Lower leg skin (tissue), 3 donors: Measurements from ENCODE around the gene P4HTM.

Experiments
- CTCF ChIP-seq, 3 donors: fragments of 450-650 bp; IDR thresholded peaks; one replicate each; pipeline ENCODE4 v1.5.1; 2016; ENCODE audit warnings: antibody characterized with exemption in 3 of 3, mild to moderate bottlenecking in 3 of 3, moderate library complexity in 2 of 3
- POLR2A ChIP-seq, 2 donors: fragments of 450-650 bp; IDR thresholded peaks; one replicate each; pipeline ENCODE4 v1.6.1; 2016 to 2017; ENCODE audit warnings: antibody characterized with exemption in 2 of 2, mild to moderate bottlenecking in 1 of 2, moderate library complexity in 1 of 2

DNA sequence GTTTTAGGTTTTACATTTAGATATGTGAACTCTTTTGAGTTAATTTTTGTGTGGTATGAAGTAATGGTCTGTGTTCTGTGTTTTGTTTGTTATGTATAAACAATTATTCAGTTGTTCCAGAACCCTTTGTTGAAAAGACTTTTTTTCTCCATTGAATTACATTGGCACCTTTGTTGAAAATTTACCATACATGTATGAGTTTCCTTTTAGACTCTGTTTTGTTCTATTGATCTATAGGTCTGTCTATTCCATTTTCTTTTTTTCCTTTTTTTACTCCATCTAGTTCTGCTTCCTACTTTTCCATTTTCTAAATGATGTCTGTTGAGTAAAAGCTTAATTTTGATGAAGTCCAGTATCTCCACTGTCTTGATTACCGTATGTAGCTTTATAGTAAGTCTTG is 40.0 kb upstream of the P4HTM start:
- TF ChIP-seq CTCF (IDR thresholded peaks at IDR 0.05): no peak
- no peak for TF ChIP-seq POLR2A (IDR thresholded peaks at IDR 0.05)
